ENCODE measurements around the gene CDH23. TPM values are rescaled to one million over a fixed set of nuclear protein-coding genes. Genes with fewer than 3 reads are reported as not detected.

Gene CDH23
- total and polyA plus RNA-seq, 2 donors from 2014 or later, result 1.1 to 6.4 TPM

- H3K27ac ChIP-seq (ENCODE audit: low read depth in 2 of 2, low read length in 2 of 2), result peak overlapping the region; percentile 32 to 52
- H3K36me3 ChIP-seq (ENCODE audit: control insufficient read depth in 2 of 3, insufficient read depth in 3 of 3, low read length in 3 of 3), result peaks cover 3 to 22% (median 9%) of the 10 kb centered on the region in 3 donors
- TF ChIP-seq, protein P1, sequence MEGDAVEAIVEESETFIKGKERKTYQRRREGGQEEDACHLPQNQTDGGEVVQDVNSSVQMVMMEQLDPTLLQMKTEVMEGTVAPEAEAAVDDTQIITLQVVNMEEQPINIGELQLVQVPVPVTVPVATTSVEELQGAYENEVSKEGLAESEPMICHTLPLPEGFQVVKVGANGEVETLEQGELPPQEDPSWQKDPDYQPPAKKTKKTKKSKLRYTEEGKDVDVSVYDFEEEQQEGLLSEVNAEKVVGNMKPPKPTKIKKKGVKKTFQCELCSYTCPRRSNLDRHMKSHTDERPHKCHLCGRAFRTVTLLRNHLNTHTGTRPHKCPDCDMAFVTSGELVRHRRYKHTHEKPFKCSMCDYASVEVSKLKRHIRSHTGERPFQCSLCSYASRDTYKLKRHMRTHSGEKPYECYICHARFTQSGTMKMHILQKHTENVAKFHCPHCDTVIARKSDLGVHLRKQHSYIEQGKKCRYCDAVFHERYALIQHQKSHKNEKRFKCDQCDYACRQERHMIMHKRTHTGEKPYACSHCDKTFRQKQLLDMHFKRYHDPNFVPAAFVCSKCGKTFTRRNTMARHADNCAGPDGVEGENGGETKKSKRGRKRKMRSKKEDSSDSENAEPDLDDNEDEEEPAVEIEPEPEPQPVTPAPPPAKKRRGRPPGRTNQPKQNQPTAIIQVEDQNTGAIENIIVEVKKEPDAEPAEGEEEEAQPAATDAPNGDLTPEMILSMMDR (IDR thresholded peaks at IDR 0.05; ENCODE audit: borderline replicate concordance, extremely low read depth, insufficient read depth), result no peak
- no peaks in the 10 kb centered on the region for H3K9me3 ChIP-seq (ENCODE audit: control insufficient read depth in 2 of 3, insufficient read depth in 1 of 3, low read length in 3 of 3)
- FAIRE-seq (no peak), DNase-seq (peak in 2 of 5 donors; percentile 17 to 59)
- H3K4me1 ChIP-seq (ENCODE audit: control insufficient read depth in 2 of 3, insufficient read depth in 2 of 3, low read depth in 1 of 3, low read length in 3 of 3), result peaks cover 0 to 8% (median 0%) of the 10 kb centered on the region in 3 donors
- intact Hi-C loops (cut with DNase I), result no loop called here
- H3K9ac ChIP-seq (ENCODE audit: low read length in 3 of 3), result no peak overlapping the region
- no peaks in the 10 kb centered on the region for H3K27me3 ChIP-seq (ENCODE audit: control insufficient read depth, insufficient read depth, low read length)
- H3K4me3 ChIP-seq (ENCODE audit: low read length in 3 of 3), result no peak overlapping the region
Measured at GRCh38 chr10:71812913-71813590, 416.3 kb downstream of the CDH23 start.

GRCh38 chr10:71814922-71815411, 418.2 kb downstream of the CDH23 start:
- Histone ChIP-seq H3K9ac (ENCODE audit: low read length in 3 of 3) (no peak overlapping the region), H3K9me3 (ENCODE audit: control insufficient read depth in 2 of 3, insufficient read depth in 1 of 3, low read length in 3 of 3) (no peaks in the 10 kb centered on the region), H3K27ac (ENCODE audit: low read depth in 2 of 2, low read length in 2 of 2) (no peak overlapping the region), H3K4me3 (ENCODE audit: low read length in 3 of 3) (no peak overlapping the region), H3K4me1 (ENCODE audit: control insufficient read depth in 2 of 3, insufficient read depth in 2 of 3, low read depth in 1 of 3, low read length in 3 of 3) (peaks cover 0 to 8% (median 0%) of the 10 kb centered on the region in 3 donors), H3K36me3 (ENCODE audit: control insufficient read depth in 2 of 3, insufficient read depth in 3 of 3, low read length in 3 of 3) (peaks cover 3 to 38% (median 26%) of the 10 kb centered on the region in 3 donors), H3K27me3 (ENCODE audit: control insufficient read depth, insufficient read depth, low read length) (no peaks in the 10 kb centered on the region)
- TF ChIP-seq, protein P1 (IDR thresholded peaks at IDR 0.05; ENCODE audit: borderline replicate concordance, extremely low read depth, insufficient read depth), result no peak
- FAIRE-seq (no peak), DNase-seq (no peak)
- intact Hi-C loops (cut with DNase I), result no loop called here

GRCh38 chr10:71815515-71816130, 418.9 kb downstream of the CDH23 start:
- Histone ChIP-seq H3K27ac (ENCODE audit: low read depth in 2 of 2, low read length in 2 of 2) (no peak overlapping the region), H3K4me1 (ENCODE audit: control insufficient read depth in 2 of 3, insufficient read depth in 2 of 3, low read depth in 1 of 3, low read length in 3 of 3) (peaks cover 0 to 8% (median 0%) of the 10 kb centered on the region in 3 donors), H3K36me3 (ENCODE audit: control insufficient read depth in 2 of 3, insufficient read depth in 3 of 3, low read length in 3 of 3) (peaks cover 3 to 44% (median 31%) of the 10 kb centered on the region in 3 donors), H3K27me3 (ENCODE audit: control insufficient read depth, insufficient read depth, low read length) (no peaks in the 10 kb centered on the region), H3K9ac (ENCODE audit: low read length in 3 of 3) (no peak overlapping the region), H3K9me3 (ENCODE audit: control insufficient read depth in 2 of 3, insufficient read depth in 1 of 3, low read length in 3 of 3) (no peaks in the 10 kb centered on the region), H3K4me3 (ENCODE audit: low read length in 3 of 3) (no peak overlapping the region)
- intact Hi-C loops (cut with DNase I), result no loop called here
- FAIRE-seq (no peak), DNase-seq (no peak)
- TF ChIP-seq, protein P1 (IDR thresholded peaks at IDR 0.05; ENCODE audit: borderline replicate concordance, extremely low read depth, insufficient read depth), result no peak

Data from kidney (tissue), 14 donors.